ENCODE measurements around the gene FNDC3B.
"Not testable (repeated sequence)": the region's sequence is repeated elsewhere in the genome, so short reads cannot be mapped to it uniquely, and the experiment has no call there.

Gene FNDC3B

GRCh38 chr3:172254542-172254941 lies 215.2 kb downstream of the FNDC3B start:
- no peak for TF ChIP-seq CTCF (IDR thresholded peaks at IDR 0.05; ENCODE audit: low read depth, low read length, missing control alignments)
- in situ Hi-C loops (cut with HindIII; ENCODE audit: low sequenced_read_pairs), result no loop called here
- no peak overlapping the region for H3K4me3 ChIP-seq (ENCODE audit: low read depth, low read length)
- no peak for DNase-seq (ENCODE audit: low read depth)

GRCh38 chr3:172255321-172255720 lies 215.9 kb downstream of the FNDC3B start:
- H3K4me3 ChIP-seq (ENCODE audit: low read depth, low read length); DNase-seq (ENCODE audit: low read depth): not testable (repeated sequence)
- in situ Hi-C loops (cut with HindIII; ENCODE audit: low sequenced_read_pairs), result loop anchor here (5.0 kb wide), 1 partner anchor 38 kb away; no protein-coding TSS in a partner anchor

- in situ Hi-C loops (cut with HindIII; ENCODE audit: low sequenced_read_pairs), result loop anchor here (5.0 kb wide), 1 partner anchor 39 kb away; no protein-coding TSS in a partner anchor
- TF ChIP-seq CTCF (IDR thresholded peaks at IDR 0.05; ENCODE audit: low read depth, low read length, missing control alignments), result no peak
- H3K4me3 ChIP-seq (ENCODE audit: low read depth, low read length), result no peak overlapping the region
- no peak for DNase-seq (ENCODE audit: low read depth)
Observed at GRCh38 chr3:172256101-172256734, 216.8 kb downstream of the FNDC3B start.

- in situ Hi-C loops (cut with HindIII; ENCODE audit: low sequenced_read_pairs), result loop anchor here (5.0 kb wide), 1 partner anchor 41 kb away; no protein-coding TSS in a partner anchor
- TF ChIP-seq CTCF (IDR thresholded peaks at IDR 0.05; ENCODE audit: low read depth, low read length, missing control alignments), result no peak
- H3K4me3 ChIP-seq (ENCODE audit: low read depth, low read length), result no peak overlapping the region
- no peak for DNase-seq (ENCODE audit: low read depth)
Observed at GRCh38 chr3:172257648-172258400, 218.4 kb downstream of the FNDC3B start.

GRCh38 chr3:172258624-172259023 lies 219.2 kb downstream of the FNDC3B start:
- no peak overlapping the region for H3K4me3 ChIP-seq (ENCODE audit: low read depth, low read length)
- TF ChIP-seq CTCF (IDR thresholded peaks at IDR 0.05; ENCODE audit: low read depth, low read length, missing control alignments), result no peak
- no peak for DNase-seq (ENCODE audit: low read depth)
- in situ Hi-C loops (cut with HindIII; ENCODE audit: low sequenced_read_pairs), result loop anchor here (5.0 kb wide), 1 partner anchor 41 kb away; no protein-coding TSS in a partner anchor

- no peak for TF ChIP-seq CTCF (IDR thresholded peaks at IDR 0.05; ENCODE audit: low read depth, low read length, missing control alignments)
- in situ Hi-C loops (cut with HindIII; ENCODE audit: low sequenced_read_pairs), result loop anchor here (5.0 kb wide), 1 partner anchor 42 kb away; no protein-coding TSS in a partner anchor
- no peak overlapping the region for H3K4me3 ChIP-seq (ENCODE audit: low read depth, low read length)
- peak; percentile 22 for DNase-seq (ENCODE audit: low read depth)
Observed at GRCh38 chr3:172259111-172259541, 219.7 kb downstream of the FNDC3B start.

Measured in astrocyte of the cerebellum (primary cell).